Suprapubic skin (tissue), 4 donors: ENCODE results near the gene NEURL1. TPM values are rescaled to one million over a fixed set of nuclear protein-coding genes. Genes with fewer than 3 reads are reported as not detected.

Source experiments
- DNase-seq, 2 donors: peaks; one replicate each; pipeline ENCODE4 v3.0.0-alpha.2; 2019; ENCODE audit warnings: low spot score in 2 of 2
- H3K27ac ChIP-seq: fragments of 200-600 bp; sonication (generic); one replicate; pipeline ENCODE4 v1.5.1; 2019
- H3K27me3 ChIP-seq: fragments of 200-600 bp; sonication (generic); one replicate; pipeline ENCODE4 v1.5.1; 2019
- H3K36me3 ChIP-seq: fragments of 200-600 bp; sonication (generic); one replicate; pipeline ENCODE4 v1.5.1; 2019
- H3K4me1 ChIP-seq: fragments of 200-600 bp; sonication (generic); one replicate; pipeline ENCODE4 v1.5.1; 2019
- H3K4me3 ChIP-seq: fragments of 200-600 bp; sonication (generic); one replicate; pipeline ENCODE4 v1.5.1; 2019; ENCODE audit warnings: mild to moderate bottlenecking
- H3K9me3 ChIP-seq: fragments of 200-600 bp; sonication (generic); one replicate; pipeline ENCODE4 v1.5.1; 2019
- EP300 ChIP-seq: sonication (generic); formaldehyde crosslinking; IDR thresholded peaks from one replicate; pipeline ENCODE4 v1.6.1; 2017; ENCODE audit warnings: antibody characterized with exemption
- POLR2A ChIP-seq, 2 donors: fragments of 450-650 bp; IDR thresholded peaks; one replicate each; pipeline ENCODE4 v1.6.1; 2017; ENCODE audit warnings: antibody characterized with exemption in 2 of 2, mild to moderate bottlenecking in 2 of 2, moderate library complexity in 2 of 2
- POLR2AphosphoS5 ChIP-seq, 3 donors: sonication (generic); formaldehyde crosslinking; IDR thresholded peaks; one replicate each; pipeline ENCODE4 v1.6.1; 2017; ENCODE audit warnings: antibody characterized with exemption in 3 of 3
- WGBS: methylation state at CpG from one replicate; pipeline ENCODE4 v1.1.5; 2018; 5-methylcytosine and 5-hydroxymethylcytosine counted together
- total RNA-seq, 4 donors: library from RNA; depleted of rRNA; stranded (reverse); fragments of >200 nt; gene quantifications; one replicate each; pipeline ENCODE4 v1.1.0, GENCODE V29; 2016
- TF ChIP-seq, protein P1 (sequence below), 2 donors: fragments of 200-600 bp in 1 of 2; fragments of 450-650 bp in 1 of 2; sonication (generic) in 1 of 2; IDR thresholded peaks; one replicate each; pipeline ENCODE4 v1.5.1; 2016 to 2019; ENCODE audit warnings: antibody characterized with exemption in 2 of 2, mild to moderate bottlenecking in 1 of 2, moderate library complexity in 1 of 2

The NEURL1 gene
- total RNA-seq, 4 donors from 2014 or later, result 0.18 to 0.30 TPM; not detected in 2

DNA sequence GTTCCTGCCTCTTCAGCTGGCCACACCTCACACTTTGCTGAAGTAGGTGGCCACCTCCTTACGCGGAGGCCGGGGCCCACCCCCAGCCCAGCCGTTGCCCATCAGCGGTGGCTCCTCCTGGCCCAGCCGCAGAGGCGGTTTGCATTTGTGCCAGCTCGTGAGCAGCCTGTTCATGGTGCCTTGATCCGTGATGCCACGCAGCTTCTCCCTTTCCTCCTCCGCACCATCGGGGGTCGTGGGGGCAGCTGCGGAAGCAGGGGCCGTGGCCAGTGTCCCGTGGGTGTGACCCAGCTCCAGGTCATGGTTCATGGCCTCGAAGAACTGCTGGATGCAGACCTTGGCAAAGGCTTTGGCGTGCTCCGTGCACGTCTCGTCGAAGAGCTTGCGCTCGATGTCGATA is 38.3 kb upstream of the NEURL1 start:
- 85% methylated on average over 25 of the region's 25 CpGs for WGBS
- DNase-seq, result no peak

DNA sequence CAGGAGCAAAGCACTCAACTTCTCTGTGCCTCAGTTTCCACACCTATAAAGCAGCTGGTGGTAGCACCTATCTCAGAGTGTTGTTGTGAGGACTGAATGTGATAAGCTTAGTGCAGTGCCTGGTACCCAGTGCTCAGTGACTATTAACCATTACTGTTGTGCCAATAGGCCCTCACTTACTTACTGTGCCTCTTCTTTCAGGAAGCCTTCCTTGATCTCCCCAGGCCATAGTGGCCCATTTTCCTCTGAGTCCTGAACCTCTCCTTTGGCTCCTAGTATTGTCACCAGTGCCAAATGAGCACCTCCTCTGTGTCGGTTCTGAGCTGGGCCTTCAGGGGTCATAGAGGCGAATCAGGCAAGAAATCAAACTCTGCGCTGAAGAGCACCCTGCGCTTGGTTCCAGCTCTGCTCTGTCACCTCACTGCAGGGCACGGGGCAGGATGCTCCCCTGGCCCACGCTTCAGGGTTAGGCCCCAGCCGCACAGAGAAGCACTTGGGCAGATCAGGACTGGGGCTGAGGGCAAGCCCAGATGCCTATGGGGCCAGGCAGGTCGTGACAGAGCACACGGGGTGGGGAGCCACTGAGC is 37.3 kb upstream of the NEURL1 start:
- WGBS, result 59% methylated on average over 8 of the region's 9 CpGs
- DNase-seq, result no peak
- Histone ChIP-seq H3K27me3 (no peaks in the 10 kb centered on the region), H3K27ac (no peak overlapping the region), H3K9me3 (no peaks in the 10 kb centered on the region), H3K36me3 (no peaks in the 10 kb centered on the region), H3K4me3 (no peak overlapping the region), H3K4me1 (peaks cover 18% of the 10 kb centered on the region)
- no peak for TF ChIP-seq POLR2AphosphoS5 (IDR thresholded peaks at IDR 0.05)
- no peak for TF ChIP-seq POLR2A (IDR thresholded peaks at IDR 0.05)
- TF ChIP-seq, protein P1, sequence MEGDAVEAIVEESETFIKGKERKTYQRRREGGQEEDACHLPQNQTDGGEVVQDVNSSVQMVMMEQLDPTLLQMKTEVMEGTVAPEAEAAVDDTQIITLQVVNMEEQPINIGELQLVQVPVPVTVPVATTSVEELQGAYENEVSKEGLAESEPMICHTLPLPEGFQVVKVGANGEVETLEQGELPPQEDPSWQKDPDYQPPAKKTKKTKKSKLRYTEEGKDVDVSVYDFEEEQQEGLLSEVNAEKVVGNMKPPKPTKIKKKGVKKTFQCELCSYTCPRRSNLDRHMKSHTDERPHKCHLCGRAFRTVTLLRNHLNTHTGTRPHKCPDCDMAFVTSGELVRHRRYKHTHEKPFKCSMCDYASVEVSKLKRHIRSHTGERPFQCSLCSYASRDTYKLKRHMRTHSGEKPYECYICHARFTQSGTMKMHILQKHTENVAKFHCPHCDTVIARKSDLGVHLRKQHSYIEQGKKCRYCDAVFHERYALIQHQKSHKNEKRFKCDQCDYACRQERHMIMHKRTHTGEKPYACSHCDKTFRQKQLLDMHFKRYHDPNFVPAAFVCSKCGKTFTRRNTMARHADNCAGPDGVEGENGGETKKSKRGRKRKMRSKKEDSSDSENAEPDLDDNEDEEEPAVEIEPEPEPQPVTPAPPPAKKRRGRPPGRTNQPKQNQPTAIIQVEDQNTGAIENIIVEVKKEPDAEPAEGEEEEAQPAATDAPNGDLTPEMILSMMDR (IDR thresholded peaks at IDR 0.05), result no peak
- TF ChIP-seq EP300, result no peak

More for the DNA sequence above, 38.3 kb upstream of the NEURL1 start:
- Histone ChIP-seq H3K4me1 (peaks cover 28% of the 10 kb centered on the region), H3K36me3 (no peaks in the 10 kb centered on the region), H3K9me3 (no peaks in the 10 kb centered on the region), H3K4me3 (no peak overlapping the region), H3K27me3 (no peaks in the 10 kb centered on the region), H3K27ac (no peak overlapping the region)
- no peak for TF ChIP-seq POLR2A (IDR thresholded peaks at IDR 0.05)
- TF ChIP-seq POLR2AphosphoS5 (IDR thresholded peaks at IDR 0.05), result no peak
- no peak for TF ChIP-seq EP300
- TF ChIP-seq, protein P1 (IDR thresholded peaks at IDR 0.05), result no peak

DNA sequence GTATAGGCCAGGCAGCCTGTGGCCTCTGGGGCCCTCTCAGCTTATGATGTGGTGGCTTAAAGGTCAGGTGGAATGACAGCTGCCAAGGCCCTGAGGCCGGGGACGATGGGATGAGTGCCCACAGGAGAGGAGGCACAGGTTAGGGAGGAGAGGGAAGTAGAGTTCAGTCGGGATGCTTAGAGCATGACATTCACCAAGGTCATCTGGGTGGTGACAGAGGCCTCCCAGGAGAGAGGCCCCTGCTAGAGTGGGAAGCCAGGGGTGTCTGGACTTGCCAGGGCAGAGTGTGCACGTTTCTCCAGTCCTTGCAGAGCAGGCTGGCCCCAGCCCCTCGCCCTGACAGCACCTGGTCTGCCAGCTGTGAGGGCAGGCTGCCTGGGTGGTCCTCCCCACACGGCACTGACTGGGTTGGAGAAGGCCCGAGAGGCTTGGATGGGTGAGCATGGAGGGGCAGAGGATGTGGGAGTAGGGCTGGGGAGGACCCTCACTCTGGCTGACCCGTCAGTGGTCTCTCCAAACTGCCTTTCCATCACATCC is 36.3 kb upstream of the NEURL1 start:
- peaks cover 11% of the 10 kb centered on the region for H3K4me1 ChIP-seq
- WGBS, result 70% methylated on average over 8 of the region's 8 CpGs
- H3K27me3 ChIP-seq, result no peaks in the 10 kb centered on the region
- TF ChIP-seq POLR2A (IDR thresholded peaks at IDR 0.05) (no peak), EP300 (no peak), POLR2AphosphoS5 (IDR thresholded peaks at IDR 0.05) (no peak)
- TF ChIP-seq, protein P1 (IDR thresholded peaks at IDR 0.05), result no peak
- no peak for DNase-seq
- H3K36me3 ChIP-seq, result no peaks in the 10 kb centered on the region
- H3K9me3 ChIP-seq, result no peaks in the 10 kb centered on the region
- H3K4me3 ChIP-seq, result no peak overlapping the region
- H3K27ac ChIP-seq, result no peak overlapping the region

DNA sequence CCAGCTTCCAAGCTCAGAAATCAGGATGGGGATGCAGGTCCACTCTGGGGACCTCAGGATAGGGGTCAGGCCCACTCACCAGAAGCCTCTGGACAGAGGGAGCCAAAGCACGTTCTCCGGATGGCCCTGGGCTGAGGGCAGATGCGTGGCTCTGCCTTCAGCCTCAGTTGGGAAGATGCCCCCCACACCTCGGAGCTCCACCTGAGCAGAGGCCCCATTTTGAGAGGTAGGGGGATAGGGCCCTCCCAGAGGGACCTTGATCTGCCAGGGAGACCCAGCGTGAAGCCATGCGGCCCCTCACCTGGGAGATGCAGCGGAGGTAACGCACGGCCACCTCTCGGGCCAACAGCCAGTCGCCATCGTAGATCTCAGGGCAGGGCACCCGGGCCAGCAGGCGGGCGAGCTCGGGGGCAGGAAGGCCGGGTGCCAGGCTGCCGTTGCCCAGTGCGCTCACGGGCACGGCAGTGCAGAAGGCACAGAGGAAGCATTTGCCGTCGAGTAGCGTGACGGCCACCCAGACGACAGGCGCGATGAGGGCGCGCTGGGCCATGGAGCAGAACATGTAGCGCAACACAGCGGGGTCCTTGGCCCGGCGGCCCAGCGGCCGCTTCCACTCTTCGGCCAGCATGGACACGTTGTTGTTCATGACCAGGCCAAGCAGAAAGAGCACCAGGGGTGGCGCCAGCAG is 35.5 kb upstream of the NEURL1 start:
- 95% methylated on average over 26 of the region's 39 CpGs for WGBS
- DNase-seq, result no peak
- H3K27me3 ChIP-seq, result no peaks in the 10 kb centered on the region
- no peaks in the 10 kb centered on the region for H3K9me3 ChIP-seq
- peaks cover 4% of the 10 kb centered on the region for H3K4me1 ChIP-seq
- TF ChIP-seq EP300 (no peak), POLR2A (IDR thresholded peaks at IDR 0.05) (no peak), POLR2AphosphoS5 (IDR thresholded peaks at IDR 0.05) (no peak)
- TF ChIP-seq, protein P1 (IDR thresholded peaks at IDR 0.05), result no peak
- no peaks in the 10 kb centered on the region for H3K36me3 ChIP-seq
- H3K27ac ChIP-seq, result no peak overlapping the region
- H3K4me3 ChIP-seq, result no peak overlapping the region

DNA sequence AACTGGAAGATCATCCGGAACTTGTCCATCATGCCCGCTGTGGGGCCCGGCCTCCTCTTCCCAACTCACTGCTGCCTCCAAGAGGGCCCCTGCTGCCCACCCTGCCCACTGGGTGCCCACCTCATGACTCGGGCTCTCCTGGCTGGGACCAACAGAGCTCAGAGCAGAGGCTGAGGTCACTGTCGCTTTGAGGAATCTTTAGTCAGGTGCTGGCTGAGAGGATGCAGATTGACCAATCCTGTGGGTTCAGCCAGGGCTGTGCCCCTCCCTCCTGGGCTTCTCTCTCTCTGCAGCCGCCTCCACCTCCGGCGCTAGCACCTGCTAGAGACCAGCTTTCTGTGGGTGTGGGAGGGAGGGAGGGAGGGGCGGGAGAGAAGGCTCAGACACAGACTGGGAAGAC is 34.8 kb upstream of the NEURL1 start, which contains the start of gene CALHM1:
CALHM1 (minus strand) TSS at position 181 of the 400 bp plus-strand sequence; CDS start at position 32, 149 bp downstream.
- Histone ChIP-seq H3K36me3 (no peaks in the 10 kb centered on the region), H3K9me3 (no peaks in the 10 kb centered on the region), H3K27me3 (no peaks in the 10 kb centered on the region), H3K4me3 (no peak within 1 kb of the TSS), H3K4me1 (peaks cover 4% of the 10 kb centered on the region), H3K27ac (no peak within 1 kb of the TSS)
- 60% methylated on average over 6 of the region's 9 CpGs for WGBS
- no peak for TF ChIP-seq POLR2A (IDR thresholded peaks at IDR 0.05)
- TF ChIP-seq, protein P1 (IDR thresholded peaks at IDR 0.05), result no peak
- TF ChIP-seq EP300, result no peak
- TF ChIP-seq POLR2AphosphoS5 (IDR thresholded peaks at IDR 0.05), result no peak
- DNase-seq, result no peak
